GM18526 (cell line): ENCODE measurements around the gene EXT2.

Experiments
- POLR2A ChIP-seq: IDR thresholded peaks from 3 replicates; pipeline ENCODE4 v1.6.1; 2011; ENCODE audit not compliant: insufficient read length; ENCODE audit errors: extremely low read depth

EXT2 gene

GRCh38 chr11:44136176-44136945 is 40.9 kb downstream of the EXT2 start:
- TF ChIP-seq POLR2A, result no peak

DNA sequence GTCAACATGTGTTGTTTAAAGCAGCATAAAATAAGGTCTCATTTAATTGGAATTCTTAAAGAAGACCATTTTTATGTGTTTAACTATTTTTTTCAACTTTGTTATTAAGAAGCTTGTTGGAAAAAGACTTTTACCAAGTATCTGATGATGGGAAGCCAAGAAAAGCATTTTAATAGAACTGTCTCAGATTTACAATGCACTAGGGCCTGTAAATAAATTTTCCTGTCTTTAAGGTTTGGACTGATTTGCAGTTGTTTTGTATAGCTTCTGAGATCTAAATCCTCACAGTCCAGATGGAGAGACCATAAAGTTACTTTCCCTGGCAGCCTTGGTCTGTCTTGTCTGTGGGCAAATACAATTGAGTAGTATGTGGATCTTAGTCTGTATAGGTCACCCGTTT is 41.6 kb downstream of the EXT2 start:
- no peak for TF ChIP-seq POLR2A

DNA sequence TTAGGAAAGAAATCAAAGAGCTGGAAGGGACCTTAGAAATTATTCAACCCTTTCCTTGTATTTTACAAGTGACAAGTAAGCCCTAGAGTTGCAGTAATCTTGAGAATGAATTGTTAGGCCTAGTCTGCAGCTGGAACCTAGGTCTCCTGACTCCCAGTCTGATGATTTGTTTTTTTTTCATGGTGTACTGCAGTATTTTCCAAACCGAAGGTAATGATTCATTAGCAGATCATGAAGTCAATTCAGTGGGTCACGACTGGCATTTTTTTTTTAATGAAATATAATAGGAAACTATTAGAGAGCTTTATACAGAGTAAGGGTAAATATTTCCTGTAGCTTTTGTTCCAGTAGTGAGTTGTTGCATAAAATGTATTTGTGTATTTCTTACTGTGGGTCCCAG is 42.8 kb downstream of the EXT2 start:
- TF ChIP-seq POLR2A, result no peak

- no peak for TF ChIP-seq POLR2A
These were observed 43.5 kb downstream of the EXT2 start for GRCh38 chr11:44138980-44139379.

- TF ChIP-seq POLR2A, result no peak
These were observed 44.3 kb downstream of the EXT2 start for GRCh38 chr11:44139565-44140330.

GRCh38 chr11:44140372-44140771 is 44.9 kb downstream of the EXT2 start:
- no peak for TF ChIP-seq POLR2A

DNA sequence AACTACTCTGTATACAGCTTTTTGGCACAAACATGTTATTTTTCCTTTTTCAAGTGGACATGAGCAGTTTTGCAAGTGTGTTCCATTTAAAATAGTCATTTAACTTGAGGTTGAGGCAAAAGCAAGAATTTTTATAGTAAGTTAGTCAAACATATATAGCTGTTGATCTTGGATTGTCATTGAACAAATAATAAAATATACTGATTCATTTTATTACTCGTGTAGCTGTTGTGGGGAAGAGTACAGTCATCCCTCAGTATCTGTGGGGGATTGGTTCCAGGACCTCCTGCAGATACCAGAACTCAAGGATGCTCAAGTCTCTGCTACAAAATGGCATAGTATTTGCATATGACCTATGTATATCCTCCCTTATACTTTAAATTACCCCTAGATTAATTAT is 45.3 kb downstream of the EXT2 start:
- no peak for TF ChIP-seq POLR2A

DNA sequence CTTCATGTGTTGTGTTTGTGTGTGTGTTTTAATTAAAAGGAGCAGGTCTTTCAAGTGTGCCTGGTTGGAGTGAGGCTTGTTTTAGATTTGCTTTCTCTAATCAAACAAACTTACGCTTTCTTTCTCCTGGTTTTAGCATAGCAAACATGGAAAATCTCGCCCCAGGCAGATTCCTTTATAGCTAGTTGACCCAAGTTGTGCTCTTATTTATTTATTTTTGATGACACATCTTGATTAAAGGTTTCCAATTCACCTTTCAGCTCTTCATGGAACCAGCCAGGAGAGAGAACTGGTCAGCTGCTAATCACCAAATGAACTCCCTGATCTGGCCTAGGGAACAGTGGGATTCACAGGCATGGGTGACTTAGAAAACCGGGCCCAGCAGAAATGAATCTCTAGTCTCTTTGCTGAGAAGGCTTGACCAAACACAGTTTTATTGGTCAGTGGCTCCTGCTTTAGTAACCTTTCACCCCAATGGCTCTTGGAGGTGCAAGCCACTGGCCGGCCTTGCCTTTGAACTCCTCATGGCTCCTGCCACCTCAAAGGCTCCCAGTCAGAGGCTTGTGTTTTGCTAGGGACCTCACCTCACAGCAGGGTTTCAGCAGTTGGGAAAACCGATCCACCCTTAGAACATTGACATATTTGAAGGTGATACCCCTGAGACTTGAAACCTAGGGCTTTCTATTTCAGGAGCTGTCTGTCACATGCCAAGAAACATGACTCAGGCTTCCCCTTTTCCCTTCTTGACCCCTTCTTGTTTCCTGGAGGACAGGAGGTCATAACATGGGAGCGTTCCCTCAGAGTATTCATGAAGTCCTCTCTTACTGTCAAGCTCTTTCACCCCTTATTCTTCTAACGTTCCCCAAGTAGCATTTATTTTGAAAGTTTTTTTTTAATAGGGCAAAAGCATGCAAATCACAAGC is 48.8 kb downstream of the EXT2 start:
- TF ChIP-seq POLR2A, result no peak

DNA sequence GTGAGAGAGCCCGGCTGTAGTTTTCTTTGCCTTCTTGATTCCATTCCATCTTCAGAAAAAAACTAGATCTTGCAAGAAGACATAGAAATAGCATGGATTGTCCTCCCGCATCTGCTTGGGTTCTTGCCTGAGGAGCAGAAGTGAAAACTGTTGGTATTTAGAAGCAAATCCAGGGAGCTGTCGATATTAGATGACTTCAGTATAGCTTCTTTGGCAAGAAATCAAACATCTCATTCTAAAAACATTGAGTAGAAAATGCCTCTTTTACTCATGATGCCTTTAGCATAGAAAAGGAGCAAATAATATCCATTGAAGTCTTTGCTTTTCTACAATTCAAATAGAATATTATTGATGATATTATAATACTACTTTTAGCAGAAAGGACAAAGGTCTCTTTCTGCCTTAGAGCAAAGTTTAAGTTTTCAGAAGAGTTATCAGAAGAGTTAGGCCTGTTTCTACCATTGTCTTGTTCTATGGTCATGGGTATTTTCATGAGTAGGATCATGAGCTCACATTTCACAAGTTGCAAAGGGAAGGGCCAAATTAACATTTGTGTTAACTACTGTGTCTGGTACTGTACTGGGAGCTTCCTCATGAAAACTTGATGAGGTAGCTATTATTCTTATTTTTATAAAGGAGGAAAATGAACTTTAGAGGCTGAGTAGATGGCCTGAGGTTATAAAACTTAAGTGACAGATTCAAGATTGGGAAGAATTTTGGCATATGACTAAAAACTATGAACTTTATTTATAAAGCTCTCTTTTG is 49.7 kb downstream of the EXT2 start:
- TF ChIP-seq POLR2A, result no peak

- no peak for TF ChIP-seq POLR2A
These were observed 51.5 kb downstream of the EXT2 start for GRCh38 chr11:44146931-44147330.

DNA sequence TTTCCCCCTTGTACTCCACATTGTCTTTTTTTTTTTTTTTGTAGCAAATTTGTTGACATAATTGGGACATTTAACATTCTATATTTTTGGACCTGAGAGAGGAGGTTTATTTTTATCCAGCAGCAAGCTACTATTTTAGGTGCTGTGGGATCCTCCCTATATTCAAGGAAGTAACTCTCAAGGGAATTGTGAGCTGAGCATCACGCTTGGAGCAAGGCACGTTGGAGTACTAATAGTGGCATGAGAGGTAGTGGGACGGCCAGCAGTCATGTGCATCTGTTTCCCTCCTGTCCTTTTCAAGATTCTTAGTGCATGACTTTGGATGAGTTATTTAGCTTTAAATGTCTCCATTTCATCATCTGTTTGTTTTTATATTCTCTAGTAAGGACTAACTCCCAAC is 52.3 kb downstream of the EXT2 start:
- TF ChIP-seq POLR2A, result no peak

GRCh38 chr11:44149651-44150050 is 54.2 kb downstream of the EXT2 start:
- no peak for TF ChIP-seq POLR2A

GRCh38 chr11:44150401-44150800 is 54.9 kb downstream of the EXT2 start:
- no peak for TF ChIP-seq POLR2A

DNA sequence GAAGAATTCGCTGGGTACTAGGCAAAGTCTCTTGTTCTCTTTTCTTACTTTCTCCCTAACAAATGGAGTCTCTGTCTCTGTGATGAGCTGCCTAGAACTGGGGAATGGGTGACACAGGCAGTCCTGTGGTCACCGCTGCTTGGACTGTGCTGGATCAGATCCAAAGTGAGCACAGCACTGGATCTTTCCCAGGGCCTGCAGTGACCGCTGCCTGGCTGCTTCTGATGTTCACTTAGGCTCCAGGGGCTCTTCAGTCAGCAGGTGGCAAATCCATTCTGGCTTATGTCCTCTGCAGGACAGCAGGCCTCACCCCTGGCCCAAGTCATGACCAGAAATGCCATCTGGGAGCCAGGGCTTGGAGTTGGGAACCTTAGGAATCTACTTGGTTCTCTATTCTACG is 61.5 kb downstream of the EXT2 start:
- no peak for TF ChIP-seq POLR2A

DNA sequence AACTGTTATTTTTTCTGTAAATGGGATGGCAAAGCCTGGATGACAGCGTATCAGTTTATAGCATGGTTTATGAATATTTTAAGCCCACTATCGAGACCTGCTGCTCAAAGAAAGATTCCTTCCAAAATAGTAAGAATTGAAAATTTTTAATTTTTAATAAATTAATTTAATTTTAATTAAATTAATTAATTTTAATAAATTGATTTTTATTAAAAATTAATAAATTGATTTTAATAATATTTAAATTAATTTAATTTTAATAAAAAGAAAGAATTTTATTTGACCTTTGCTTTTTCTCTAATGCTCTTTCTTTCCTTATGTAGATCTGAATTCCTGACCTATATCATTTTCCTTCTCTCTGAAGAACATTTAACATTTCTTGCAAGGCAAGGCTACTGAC is 62.9 kb downstream of the EXT2 start:
- no peak for TF ChIP-seq POLR2A
